ENCODE data around the gene AMZ2.

The AMZ2 gene

DNA sequence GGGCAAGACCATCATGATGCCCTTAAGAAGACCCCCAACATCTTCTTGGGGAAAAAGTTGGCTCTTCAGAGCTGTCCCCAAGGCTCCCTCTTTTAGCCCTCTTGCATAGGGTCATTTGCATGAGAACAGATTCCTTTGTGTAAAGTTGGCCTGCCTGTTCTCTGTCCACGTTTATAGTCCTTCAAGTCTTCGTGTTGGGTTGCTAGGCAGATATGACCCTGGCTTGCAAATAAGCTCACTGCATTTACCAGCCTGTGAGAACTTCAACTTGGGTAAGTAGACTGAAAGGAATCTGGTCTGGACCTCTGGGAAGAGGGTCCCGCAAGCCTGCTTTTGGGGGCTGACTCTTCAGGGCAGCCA, 46.3 kb downstream of the AMZ2 start:
- no peak overlapping the region for H3K27ac ChIP-seq
- TF ChIP-seq, protein P1, sequence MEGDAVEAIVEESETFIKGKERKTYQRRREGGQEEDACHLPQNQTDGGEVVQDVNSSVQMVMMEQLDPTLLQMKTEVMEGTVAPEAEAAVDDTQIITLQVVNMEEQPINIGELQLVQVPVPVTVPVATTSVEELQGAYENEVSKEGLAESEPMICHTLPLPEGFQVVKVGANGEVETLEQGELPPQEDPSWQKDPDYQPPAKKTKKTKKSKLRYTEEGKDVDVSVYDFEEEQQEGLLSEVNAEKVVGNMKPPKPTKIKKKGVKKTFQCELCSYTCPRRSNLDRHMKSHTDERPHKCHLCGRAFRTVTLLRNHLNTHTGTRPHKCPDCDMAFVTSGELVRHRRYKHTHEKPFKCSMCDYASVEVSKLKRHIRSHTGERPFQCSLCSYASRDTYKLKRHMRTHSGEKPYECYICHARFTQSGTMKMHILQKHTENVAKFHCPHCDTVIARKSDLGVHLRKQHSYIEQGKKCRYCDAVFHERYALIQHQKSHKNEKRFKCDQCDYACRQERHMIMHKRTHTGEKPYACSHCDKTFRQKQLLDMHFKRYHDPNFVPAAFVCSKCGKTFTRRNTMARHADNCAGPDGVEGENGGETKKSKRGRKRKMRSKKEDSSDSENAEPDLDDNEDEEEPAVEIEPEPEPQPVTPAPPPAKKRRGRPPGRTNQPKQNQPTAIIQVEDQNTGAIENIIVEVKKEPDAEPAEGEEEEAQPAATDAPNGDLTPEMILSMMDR (IDR thresholded peaks at IDR 0.05), result no peak
- DNase-seq (ENCODE audit: low spot score), result no peak
- H3K4me3 ChIP-seq, result no peak overlapping the region

DNA sequence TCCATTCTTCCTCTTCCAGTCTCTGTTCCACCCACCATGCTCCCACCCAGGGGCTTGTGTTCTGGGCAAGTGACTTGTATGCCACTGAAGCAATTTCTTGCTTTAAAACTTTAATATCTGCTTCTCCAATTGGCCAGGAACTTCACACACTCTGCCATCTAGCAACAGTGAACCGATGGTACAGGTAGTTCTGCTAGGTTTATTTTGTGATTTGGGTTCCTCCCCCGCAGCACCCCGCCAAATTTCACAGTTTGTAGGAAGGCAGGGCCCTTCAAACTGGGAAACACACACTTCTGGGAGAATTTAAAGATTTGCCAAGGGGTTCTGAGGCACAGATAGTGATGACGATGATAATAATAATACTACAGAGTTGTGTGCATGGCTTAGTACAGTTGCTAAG, 46.8 kb downstream of the AMZ2 start:
- Histone ChIP-seq H3K27ac (no peak overlapping the region), H3K4me3 (no peak overlapping the region)
- DNase-seq (ENCODE audit: low spot score), result no peak
- TF ChIP-seq, protein P1 (IDR thresholded peaks at IDR 0.05), result no peak

GRCh38 chr17:68295086-68295485, 47.2 kb downstream of the AMZ2 start:
- H3K27ac ChIP-seq, result no peak overlapping the region
- no peak overlapping the region for H3K4me3 ChIP-seq
- TF ChIP-seq, protein P1 (IDR thresholded peaks at IDR 0.05), result no peak
- no peak for DNase-seq (ENCODE audit: low spot score)

DNA sequence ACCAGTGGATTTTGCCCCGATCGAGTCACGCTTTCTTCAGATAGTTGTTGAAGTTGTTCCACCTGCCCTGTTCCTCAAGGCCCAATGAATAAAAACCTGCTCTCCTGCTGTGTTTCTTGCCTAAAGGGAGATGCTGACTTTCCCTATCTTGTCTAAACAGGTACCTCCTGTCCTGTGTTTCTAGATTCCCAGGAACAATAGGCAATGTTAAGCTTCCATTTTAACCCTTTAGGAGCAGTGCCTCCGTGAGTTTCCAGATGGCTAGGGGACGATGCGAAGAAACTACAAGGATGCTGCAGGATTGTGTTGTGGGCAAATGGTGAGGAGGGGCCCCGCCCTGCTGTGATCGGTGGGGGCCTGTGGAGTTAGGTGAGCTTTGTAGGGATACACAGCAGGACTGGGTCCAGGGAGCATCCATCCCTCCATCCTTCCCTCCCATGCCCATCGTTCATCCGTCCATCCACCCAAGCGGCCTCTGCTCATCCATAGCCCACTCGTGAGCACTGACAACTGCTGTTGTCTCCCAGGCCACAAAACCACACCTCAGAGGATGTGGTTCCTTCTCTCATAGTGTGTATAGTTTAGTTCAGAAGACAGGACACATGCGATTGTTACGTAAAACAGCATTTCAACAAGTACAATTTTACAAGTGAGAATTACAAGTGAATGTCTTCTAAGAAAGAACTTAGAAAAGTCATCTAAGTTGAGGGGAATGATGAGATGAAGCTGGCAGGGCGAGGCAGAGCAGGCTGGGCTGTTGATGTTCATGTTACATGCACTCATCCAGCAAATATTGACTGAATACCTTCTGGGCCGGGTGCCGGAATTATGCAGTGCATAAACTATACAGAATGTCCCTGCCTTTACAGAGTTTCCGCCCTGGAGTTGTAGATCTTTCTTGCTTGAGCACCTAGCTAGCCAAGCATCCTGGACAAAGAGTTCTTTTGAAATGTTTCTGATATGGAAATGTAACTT, 48.7 kb downstream of the AMZ2 start:
- Histone ChIP-seq H3K4me3 (no peak overlapping the region), H3K27ac (no peak overlapping the region)
- no peak for DNase-seq (ENCODE audit: low spot score)
- TF ChIP-seq, protein P1 (IDR thresholded peaks at IDR 0.05), result no peak

GRCh38 chr17:68297195-68297594, 49.4 kb downstream of the AMZ2 start:
- no peak overlapping the region for H3K4me3 ChIP-seq
- DNase-seq (ENCODE audit: low spot score), result no peak
- TF ChIP-seq, protein P1 (IDR thresholded peaks at IDR 0.05), result no peak
- H3K27ac ChIP-seq, result no peak overlapping the region

GRCh38 chr17:68298601-68299000, 50.8 kb downstream of the AMZ2 start:
- no peak for DNase-seq (ENCODE audit: low spot score)

More at GRCh38 chr17:68298601-68299000, 50.8 kb downstream of the AMZ2 start:
- TF ChIP-seq, protein P1 (IDR thresholded peaks at IDR 0.05), result no peak
- Histone ChIP-seq H3K4me3 (no peak overlapping the region), H3K27ac (no peak overlapping the region)

Data from coronary artery (tissue), 2 donors.